Measurements from ENCODE around the gene PKNOX2. TPM values are rescaled to one million over a fixed set of nuclear protein-coding genes. Genes with fewer than 3 reads are reported as not detected.

PKNOX2 gene
- total RNA-seq, 4 donors from 2014 or later: 1.2 to 5.7 (median 2.2) TPM

GRCh38 chr11:125380756-125381445 lies 216.3 kb downstream of the PKNOX2 start:
- Histone ChIP-seq H3K27ac (no peak overlapping the region), H3K4me1 (peaks cover 0 to 14% (median 3%) of the 10 kb centered on the region in 3 donors), H3K36me3 (peaks cover 0 to 8% of the 10 kb centered on the region in 2 donors), H3K9me3 (no peaks in the 10 kb centered on the region), H3K27me3 (no peaks in the 10 kb centered on the region), H3K4me3 (no peak overlapping the region)
- TF ChIP-seq POLR2AphosphoS5 (IDR thresholded peaks at IDR 0.05) (no peak), CTCF (IDR thresholded peaks at IDR 0.05) (no peak), POLR2A (IDR thresholded peaks at IDR 0.05) (no peak), EP300 (IDR thresholded peaks at IDR 0.05) (no peak)
- ATAC-seq: no peak
- WGBS, 2 donors (ENCODE audit: low coverage in 1 of 2): 40 to 79% methylated on average over 1 to 2 of the region's 9 CpGs

GRCh38 chr11:125381499-125382044 lies 217.0 kb downstream of the PKNOX2 start:
- Histone ChIP-seq H3K36me3 (peaks cover 0 to 10% of the 10 kb centered on the region in 2 donors), H3K27ac (no peak overlapping the region), H3K4me1 (peaks cover 0 to 7% (median 0%) of the 10 kb centered on the region in 3 donors), H3K4me3 (no peak overlapping the region), H3K27me3 (no peaks in the 10 kb centered on the region), H3K9me3 (no peaks in the 10 kb centered on the region)
- WGBS, 2 donors (ENCODE audit: low coverage in 1 of 2): 87 to 100% methylated on average over 2 to 5 of the region's 7 CpGs
- no peak for TF ChIP-seq CTCF (IDR thresholded peaks at IDR 0.05)
- no peak for ATAC-seq

- Histone ChIP-seq H3K27me3 (no peaks in the 10 kb centered on the region), H3K27ac (no peak overlapping the region), H3K4me3 (no peak overlapping the region), H3K9me3 (no peaks in the 10 kb centered on the region), H3K4me1 (no peaks in the 10 kb centered on the region), H3K36me3 (peaks cover 0 to 17% of the 10 kb centered on the region in 2 donors)
- WGBS, 2 donors (ENCODE audit: low coverage in 1 of 2): 74 to 80% methylated on average over 2 to 9 of the region's 12 CpGs
- ATAC-seq: no peak
- no peak for TF ChIP-seq POLR2A (IDR thresholded peaks at IDR 0.05)
Observed at GRCh38 chr11:125382314-125382791, 217.8 kb downstream of the PKNOX2 start.

- 70 to 100% methylated on average over 2 to 4 of the region's 8 CpGs for WGBS, 2 donors (ENCODE audit: low coverage in 1 of 2)
- Histone ChIP-seq H3K27me3 (no peaks in the 10 kb centered on the region), H3K36me3 (peaks cover 0 to 20% of the 10 kb centered on the region in 2 donors), H3K27ac (no peak overlapping the region), H3K4me1 (no peaks in the 10 kb centered on the region), H3K4me3 (no peak overlapping the region), H3K9me3 (no peaks in the 10 kb centered on the region)
- ATAC-seq: no peak
- TF ChIP-seq EP300 (IDR thresholded peaks at IDR 0.05) (no peak), POLR2AphosphoS5 (IDR thresholded peaks at IDR 0.05) (no peak), CTCF (IDR thresholded peaks at IDR 0.05) (no peak), POLR2A (IDR thresholded peaks at IDR 0.05) (no peak)
Observed at GRCh38 chr11:125382822-125383221, 218.3 kb downstream of the PKNOX2 start.

GRCh38 chr11:125384825-125385224 lies 220.3 kb downstream of the PKNOX2 start:
- Histone ChIP-seq H3K36me3 (peaks cover 0 to 20% of the 10 kb centered on the region in 2 donors), H3K27me3 (no peaks in the 10 kb centered on the region), H3K4me3 (no peak overlapping the region), H3K9me3 (no peaks in the 10 kb centered on the region), H3K4me1 (no peaks in the 10 kb centered on the region), H3K27ac (no peak overlapping the region)
- ATAC-seq: no peak
- TF ChIP-seq CTCF (IDR thresholded peaks at IDR 0.05): no peak
- TF ChIP-seq POLR2A (IDR thresholded peaks at IDR 0.05): no peak
- no peak for TF ChIP-seq EP300 (IDR thresholded peaks at IDR 0.05)
- TF ChIP-seq POLR2AphosphoS5 (IDR thresholded peaks at IDR 0.05): no peak
- 90% methylated on average over 2 to 4 of the region's 4 CpGs for WGBS, 2 donors (ENCODE audit: low coverage in 1 of 2)

Data from gastroesophageal sphincter (tissue), 4 donors.